ENCODE measurements around the gene ENTPD1.
"Not testable (repeated sequence)": the region's sequence is repeated elsewhere in the genome, so short reads cannot be mapped to it uniquely, and the experiment has no call there.

Gene ENTPD1

GRCh38 chr10:95756041-95756761 lies at the start of gene ENTPD1:
TSS of gene ENTPD1 (plus strand) at chr10:95756163. CDS start at chr10:95756240, 77 bp downstream.
- DNase-seq = peak; percentile 31

- no peak for DNase-seq
These were observed 49.4 kb upstream of the ENTPD1 start for GRCh38 chr10:95706573-95706972.

GRCh38 chr10:95706990-95707389 lies 49.0 kb upstream of the ENTPD1 start:
- DNase-seq = no peak

- no peak for DNase-seq
These were observed 44.5 kb upstream of the ENTPD1 start for GRCh38 chr10:95711492-95711891.

- DNase-seq = no peak
These were observed 39.5 kb upstream of the ENTPD1 start for GRCh38 chr10:95716466-95716865.

- DNase-seq = no peak
These were observed 39.1 kb upstream of the ENTPD1 start for GRCh38 chr10:95716866-95717265.

GRCh38 chr10:95720745-95721144 lies 35.2 kb upstream of the ENTPD1 start:
- DNase-seq = peak; percentile 93

- not testable (repeated sequence) for DNase-seq
These were observed 33.5 kb upstream of the ENTPD1 start for GRCh38 chr10:95722496-95722895.

GRCh38 chr10:95728526-95728925 lies 27.4 kb upstream of the ENTPD1 start:
- peak; percentile 56 for DNase-seq

- DNase-seq = peak; percentile 57
These were observed 26.5 kb upstream of the ENTPD1 start for GRCh38 chr10:95729323-95730055.

- peak; percentile 45 for DNase-seq
These were observed 25.7 kb upstream of the ENTPD1 start for GRCh38 chr10:95730233-95730632.

- peak; percentile 49 for DNase-seq
These were observed 23.1 kb upstream of the ENTPD1 start for GRCh38 chr10:95732907-95733306.

GRCh38 chr10:95739056-95739455 lies 16.9 kb upstream of the ENTPD1 start:
- no peak for DNase-seq

- DNase-seq = peak; percentile 95
These were observed 14.0 kb upstream of the ENTPD1 start for GRCh38 chr10:95741807-95742467.

- DNase-seq = no peak
These were observed 13.5 kb upstream of the ENTPD1 start for GRCh38 chr10:95742485-95742884.

- DNase-seq = no peak
These were observed 12.9 kb upstream of the ENTPD1 start for GRCh38 chr10:95742962-95743535.

GRCh38 chr10:95745501-95745900 lies 10.5 kb upstream of the ENTPD1 start:
- DNase-seq = no peak

GRCh38 chr10:95748349-95748748 lies 7.6 kb upstream of the ENTPD1 start:
- no peak for DNase-seq

- no peak for DNase-seq
These were observed 405 bp upstream of the ENTPD1 start for GRCh38 chr10:95755511-95756004.

- no peak for DNase-seq
These were observed 1.1 kb downstream of the ENTPD1 start for GRCh38 chr10:95756809-95757684.

GRCh38 chr10:95758351-95759025 lies 2.5 kb downstream of the ENTPD1 start:
- DNase-seq = peak; percentile 26
